ENCODE results near the gene TFCP2. TPM values are rescaled to one million over a fixed set of nuclear protein-coding genes. Genes with fewer than 3 reads are reported as not detected.

The TFCP2 gene
- total RNA-seq, 1 donor from 2014 or later = 40.0 TPM

GRCh38 chr12:51195841-51196240, 22.9 kb upstream of the TFCP2 start:
- no peak for TF ChIP-seq CTCF (IDR thresholded peaks at IDR 0.05; ENCODE audit: unreplicated experiment)
- H3K27me3 Mint-ChIP-seq = no peaks in the 10 kb centered on the region
- no peak for DNase-seq (ENCODE audit: low spot score, unreplicated experiment)
- H3K4me3 Mint-ChIP-seq (ENCODE audit: low read depth) = no peak overlapping the region
- H3K4me1 Mint-ChIP-seq (ENCODE audit: low read depth) = peaks cover 6% of the 10 kb centered on the region
- no peak overlapping the region for H3K27ac Mint-ChIP-seq
- H3K36me3 Mint-ChIP-seq (ENCODE audit: insufficient read depth) = no peaks in the 10 kb centered on the region
- no peaks in the 10 kb centered on the region for H3K9me3 Mint-ChIP-seq (ENCODE audit: low read depth)

- no peak for TF ChIP-seq CTCF (IDR thresholded peaks at IDR 0.05; ENCODE audit: unreplicated experiment)
- Mint-ChIP-seq H3K9me3 (ENCODE audit: low read depth) (no peaks in the 10 kb centered on the region), H3K4me3 (ENCODE audit: low read depth) (no peak overlapping the region), H3K4me1 (ENCODE audit: low read depth) (peaks cover 2% of the 10 kb centered on the region), H3K27ac (no peak overlapping the region), H3K27me3 (no peaks in the 10 kb centered on the region), H3K36me3 (ENCODE audit: insufficient read depth) (no peaks in the 10 kb centered on the region)
- DNase-seq (ENCODE audit: low spot score, unreplicated experiment) = no peak
Measured at GRCh38 chr12:51192284-51192671, 19.3 kb upstream of the TFCP2 start.

GRCh38 chr12:51191516-51192283, 18.8 kb upstream of the TFCP2 start:
- TF ChIP-seq CTCF (IDR thresholded peaks at IDR 0.05; ENCODE audit: unreplicated experiment) = no peak
- Mint-ChIP-seq H3K4me1 (ENCODE audit: low read depth) (peaks cover 4% of the 10 kb centered on the region), H3K36me3 (ENCODE audit: insufficient read depth) (no peaks in the 10 kb centered on the region), H3K9me3 (ENCODE audit: low read depth) (no peaks in the 10 kb centered on the region), H3K27me3 (no peaks in the 10 kb centered on the region), H3K4me3 (ENCODE audit: low read depth) (no peak overlapping the region), H3K27ac (no peak overlapping the region)
- no peak for DNase-seq (ENCODE audit: low spot score, unreplicated experiment)

DNA sequence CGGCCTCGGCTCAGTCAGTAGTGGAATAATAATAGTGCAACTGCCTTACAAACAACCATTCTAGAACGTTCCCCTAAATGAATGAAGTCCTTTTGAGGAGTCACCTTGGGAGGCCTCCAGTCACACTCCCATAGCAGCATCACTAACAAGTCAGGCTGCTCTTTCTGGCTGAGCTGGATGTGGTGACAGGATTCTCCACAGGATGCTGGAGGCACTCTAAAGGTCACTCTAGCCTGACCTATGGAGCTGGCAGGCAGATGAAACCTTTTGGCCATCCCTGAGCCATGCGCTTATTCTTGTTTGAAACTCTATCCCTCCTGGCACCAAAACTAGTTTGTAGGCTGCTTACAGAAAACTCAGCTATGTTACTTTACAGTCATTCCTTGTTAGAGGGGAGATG, 17.9 kb upstream of the TFCP2 start:
- H3K4me1 Mint-ChIP-seq (ENCODE audit: low read depth) = peaks cover 4% of the 10 kb centered on the region
- H3K27me3 Mint-ChIP-seq = no peaks in the 10 kb centered on the region
- no peaks in the 10 kb centered on the region for H3K36me3 Mint-ChIP-seq (ENCODE audit: insufficient read depth)
- no peak overlapping the region for H3K27ac Mint-ChIP-seq
- DNase-seq (ENCODE audit: low spot score, unreplicated experiment) = no peak
- H3K9me3 Mint-ChIP-seq (ENCODE audit: low read depth) = no peaks in the 10 kb centered on the region
- no peak overlapping the region for H3K4me3 Mint-ChIP-seq (ENCODE audit: low read depth)
- TF ChIP-seq CTCF (IDR thresholded peaks at IDR 0.05; ENCODE audit: unreplicated experiment) = no peak

- TF ChIP-seq CTCF (IDR thresholded peaks at IDR 0.05; ENCODE audit: unreplicated experiment) = no peak
- DNase-seq (ENCODE audit: low spot score, unreplicated experiment) = no peak
- Mint-ChIP-seq H3K27ac (no peak overlapping the region), H3K9me3 (ENCODE audit: low read depth) (no peaks in the 10 kb centered on the region), H3K36me3 (ENCODE audit: insufficient read depth) (no peaks in the 10 kb centered on the region), H3K4me3 (ENCODE audit: low read depth) (no peak overlapping the region), H3K27me3 (no peaks in the 10 kb centered on the region), H3K4me1 (ENCODE audit: low read depth) (peaks cover 4% of the 10 kb centered on the region)
Measured at GRCh38 chr12:51189790-51190355, 16.9 kb upstream of the TFCP2 start.

Data from progenitor cell of endocrine pancreas (in vitro differentiated cells).